ENCODE measurements around the gene ZNF407. TPM values are rescaled to one million over a fixed set of nuclear protein-coding genes. Genes with fewer than 3 reads are reported as not detected.

Gene ZNF407
- total and polyA plus RNA-seq, 4 donors = 1.3 to 21.1 (median 9.5) TPM

DNA sequence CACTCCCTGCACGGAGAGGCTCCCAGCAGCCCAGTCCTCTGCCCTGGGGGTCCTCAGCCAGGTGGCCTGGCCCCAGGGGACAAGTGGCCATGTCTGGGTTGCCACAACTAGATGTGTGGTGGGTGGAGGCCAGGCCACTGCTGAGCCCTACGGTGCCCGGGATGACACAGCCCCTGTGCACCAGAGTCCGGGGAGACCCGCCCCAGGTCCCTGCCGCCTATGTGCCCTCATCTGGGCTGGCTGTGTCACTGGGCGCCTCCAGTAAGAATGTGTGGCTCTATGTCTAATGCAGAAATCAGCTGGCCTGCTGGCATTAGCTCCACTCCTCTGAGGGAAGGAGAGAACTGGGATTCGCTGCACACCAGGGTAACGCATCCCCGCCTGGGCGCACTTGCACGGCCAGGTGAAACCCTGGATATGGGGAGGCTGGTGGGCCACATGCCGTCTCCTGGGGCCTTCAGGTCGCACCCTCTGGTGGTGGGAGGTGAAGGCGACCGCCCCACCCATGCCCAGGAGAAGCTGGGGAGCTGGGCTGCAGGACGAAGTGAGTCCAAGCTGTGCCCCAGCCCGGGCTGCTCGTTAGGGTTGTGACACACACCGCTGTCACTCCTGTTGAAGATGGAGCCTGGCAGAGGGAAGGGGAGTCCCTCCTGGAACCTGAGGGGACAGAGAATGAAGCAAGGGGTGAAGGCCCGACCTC lies 475.2 kb downstream of the ZNF407 start:
- Histone ChIP-seq H3K36me3 (ENCODE audit: control insufficient read depth in 1 of 2, insufficient read depth in 2 of 2, low read length in 1 of 2) (no peaks in the 10 kb centered on the region), H3K27ac (ENCODE audit: low read depth in 1 of 2, low read length in 2 of 2) (no peak overlapping the region), H3K4me3 (ENCODE audit: low read length in 2 of 2) (no peak overlapping the region), H3K9me3 (ENCODE audit: control insufficient read depth, low read length) (peaks cover 5% of the 10 kb centered on the region), H3K27me3 (ENCODE audit: control insufficient read depth in 1 of 2, insufficient read depth in 2 of 2, low read length in 1 of 2) (no peaks in the 10 kb centered on the region), H3K4me1 (ENCODE audit: control insufficient read depth in 1 of 2, insufficient read depth in 2 of 2, low read length in 2 of 2) (no peaks in the 10 kb centered on the region)
- no peak for DNase-seq
- ATAC-seq (ENCODE audit: low FRiP score) = no peak
- 93% methylated on average over 21 of the region's 21 CpGs for WGBS, 2 donors
- intact Hi-C loops (cut with DNase I) = no loop called here

DNA sequence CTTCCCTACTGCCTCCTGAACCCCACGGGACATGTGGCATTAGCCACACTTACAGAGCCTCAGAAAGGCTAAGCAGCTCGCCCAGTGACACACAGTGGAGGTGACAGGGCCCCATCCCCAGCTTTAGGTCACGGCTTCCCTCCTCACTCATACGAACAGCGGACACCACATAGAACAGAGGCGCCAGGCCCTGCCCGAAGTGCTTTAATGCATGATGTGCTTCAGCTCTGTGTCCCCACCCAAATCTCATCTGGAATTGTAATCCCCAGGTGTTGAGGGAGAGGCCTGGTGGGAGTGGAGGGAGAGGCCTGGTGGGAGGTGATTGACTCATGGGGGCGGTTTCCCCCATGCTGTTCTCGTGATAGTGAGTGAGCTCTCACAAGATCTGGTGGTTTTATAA lies 476.0 kb downstream of the ZNF407 start:
- Histone ChIP-seq H3K9me3 (ENCODE audit: control insufficient read depth, low read length) (peaks cover 5% of the 10 kb centered on the region), H3K27ac (ENCODE audit: low read depth in 1 of 2, low read length in 2 of 2) (no peak overlapping the region), H3K4me3 (ENCODE audit: low read length in 2 of 2) (no peak overlapping the region), H3K27me3 (ENCODE audit: control insufficient read depth in 1 of 2, insufficient read depth in 2 of 2, low read length in 1 of 2) (no peaks in the 10 kb centered on the region), H3K36me3 (ENCODE audit: control insufficient read depth in 1 of 2, insufficient read depth in 2 of 2, low read length in 1 of 2) (no peaks in the 10 kb centered on the region), H3K4me1 (ENCODE audit: control insufficient read depth in 1 of 2, insufficient read depth in 2 of 2, low read length in 2 of 2) (no peaks in the 10 kb centered on the region)
- intact Hi-C loops (cut with DNase I) = no loop called here
- ATAC-seq (ENCODE audit: low FRiP score) (no peak), DNase-seq (no peak)
- 93 to 94% methylated on average over 9 of the region's 9 CpGs for WGBS, 2 donors

- no peak overlapping the region for H3K4me3 ChIP-seq (ENCODE audit: low read length in 2 of 2)
- H3K27ac ChIP-seq (ENCODE audit: low read depth in 1 of 2, low read length in 2 of 2) = no peak overlapping the region
- 84 to 89% methylated on average over 13 of the region's 13 CpGs for WGBS, 2 donors
- H3K9me3 ChIP-seq (ENCODE audit: control insufficient read depth, low read length) = peaks cover 3% of the 10 kb centered on the region
- DNase-seq (no peak), ATAC-seq (ENCODE audit: low FRiP score) (no peak)
- intact Hi-C loops (cut with DNase I) = no loop called here
- no peaks in the 10 kb centered on the region for H3K27me3 ChIP-seq (ENCODE audit: control insufficient read depth in 1 of 2, insufficient read depth in 2 of 2, low read length in 1 of 2)
- no peaks in the 10 kb centered on the region for H3K4me1 ChIP-seq (ENCODE audit: control insufficient read depth in 1 of 2, insufficient read depth in 2 of 2, low read length in 2 of 2)
- no peaks in the 10 kb centered on the region for H3K36me3 ChIP-seq (ENCODE audit: control insufficient read depth in 1 of 2, insufficient read depth in 2 of 2, low read length in 1 of 2)
Observed at GRCh38 chr18:75074196-75075015, 476.7 kb downstream of the ZNF407 start.

DNA sequence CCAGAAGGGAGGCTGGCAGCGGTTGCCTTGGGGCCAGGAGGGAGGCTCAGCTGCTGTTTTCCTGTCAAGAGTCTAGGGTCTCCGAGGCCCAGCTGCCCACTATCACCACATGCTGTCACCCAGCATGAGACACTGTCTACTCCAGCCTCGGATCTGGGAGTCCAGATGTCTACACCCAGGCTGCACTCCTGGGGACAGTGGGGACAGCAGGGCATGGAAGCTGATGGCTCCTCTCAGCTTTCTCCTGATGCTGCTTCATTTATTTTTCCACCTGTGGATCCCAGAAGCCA lies 477.3 kb downstream of the ZNF407 start:
- no peak for ATAC-seq (ENCODE audit: low FRiP score)
- no peaks in the 10 kb centered on the region for H3K36me3 ChIP-seq (ENCODE audit: control insufficient read depth in 1 of 2, insufficient read depth in 2 of 2, low read length in 1 of 2)
- H3K9me3 ChIP-seq (ENCODE audit: control insufficient read depth, low read length) = peaks cover 3% of the 10 kb centered on the region
- no peak for DNase-seq
- H3K4me3 ChIP-seq (ENCODE audit: low read length in 2 of 2) = no peak overlapping the region
- no peak overlapping the region for H3K27ac ChIP-seq (ENCODE audit: low read depth in 1 of 2, low read length in 2 of 2)
- 74 to 90% methylated on average over 3 of the region's 3 CpGs for WGBS, 2 donors
- H3K4me1 ChIP-seq (ENCODE audit: control insufficient read depth in 1 of 2, insufficient read depth in 2 of 2, low read length in 2 of 2) = no peaks in the 10 kb centered on the region
- intact Hi-C loops (cut with DNase I) = no loop called here
- H3K27me3 ChIP-seq (ENCODE audit: control insufficient read depth in 1 of 2, insufficient read depth in 2 of 2, low read length in 1 of 2) = no peaks in the 10 kb centered on the region

- Histone ChIP-seq H3K36me3 (ENCODE audit: control insufficient read depth in 1 of 2, insufficient read depth in 2 of 2, low read length in 1 of 2) (no peaks in the 10 kb centered on the region), H3K4me1 (ENCODE audit: control insufficient read depth in 1 of 2, insufficient read depth in 2 of 2, low read length in 2 of 2) (no peaks in the 10 kb centered on the region), H3K27ac (ENCODE audit: low read depth in 1 of 2, low read length in 2 of 2) (no peak overlapping the region), H3K4me3 (ENCODE audit: low read length in 2 of 2) (no peak overlapping the region), H3K9me3 (ENCODE audit: control insufficient read depth, low read length) (peaks cover 3% of the 10 kb centered on the region), H3K27me3 (ENCODE audit: control insufficient read depth in 1 of 2, insufficient read depth in 2 of 2, low read length in 1 of 2) (no peaks in the 10 kb centered on the region)
- intact Hi-C loops (cut with DNase I) = no loop called here
- ATAC-seq (ENCODE audit: low FRiP score) (no peak), DNase-seq (no peak)
- 91 to 92% methylated on average over 12 of the region's 12 CpGs for WGBS, 2 donors
Observed at GRCh38 chr18:75075429-75075841, 477.8 kb downstream of the ZNF407 start.

- intact Hi-C loops (cut with DNase I) = no loop called here
- Histone ChIP-seq H3K9me3 (ENCODE audit: control insufficient read depth, low read length) (no peaks in the 10 kb centered on the region), H3K4me1 (ENCODE audit: control insufficient read depth in 1 of 2, insufficient read depth in 2 of 2, low read length in 2 of 2) (no peaks in the 10 kb centered on the region), H3K4me3 (ENCODE audit: low read length in 2 of 2) (no peak overlapping the region), H3K27ac (ENCODE audit: low read depth in 1 of 2, low read length in 2 of 2) (no peak overlapping the region), H3K27me3 (ENCODE audit: control insufficient read depth in 1 of 2, insufficient read depth in 2 of 2, low read length in 1 of 2) (no peaks in the 10 kb centered on the region), H3K36me3 (ENCODE audit: control insufficient read depth in 1 of 2, insufficient read depth in 2 of 2, low read length in 1 of 2) (no peaks in the 10 kb centered on the region)
- ATAC-seq (ENCODE audit: low FRiP score) = no peak
- 82 to 88% methylated on average over 5 of the region's 5 CpGs for WGBS, 2 donors
- no peak for DNase-seq
Observed at GRCh38 chr18:75076286-75076685, 478.6 kb downstream of the ZNF407 start.

GRCh38 chr18:75081486-75081885 lies 483.8 kb downstream of the ZNF407 start:
- no peak for ATAC-seq (ENCODE audit: low FRiP score)
- no peaks in the 10 kb centered on the region for H3K9me3 ChIP-seq (ENCODE audit: control insufficient read depth, low read length)
- WGBS, 2 donors = 89% methylated on average over 8 of the region's 8 CpGs
- H3K27ac ChIP-seq (ENCODE audit: low read depth in 1 of 2, low read length in 2 of 2) = no peak overlapping the region
- H3K36me3 ChIP-seq (ENCODE audit: control insufficient read depth in 1 of 2, insufficient read depth in 2 of 2, low read length in 1 of 2) = no peaks in the 10 kb centered on the region
- H3K27me3 ChIP-seq (ENCODE audit: control insufficient read depth in 1 of 2, insufficient read depth in 2 of 2, low read length in 1 of 2) = no peaks in the 10 kb centered on the region
- H3K4me3 ChIP-seq (ENCODE audit: low read length in 2 of 2) = no peak overlapping the region
- no peaks in the 10 kb centered on the region for H3K4me1 ChIP-seq (ENCODE audit: control insufficient read depth in 1 of 2, insufficient read depth in 2 of 2, low read length in 2 of 2)
- intact Hi-C loops (cut with DNase I) = no loop called here
- no peak for DNase-seq

- DNase-seq (no peak), ATAC-seq (ENCODE audit: low FRiP score) (no peak)
- Histone ChIP-seq H3K4me1 (ENCODE audit: control insufficient read depth in 1 of 2, insufficient read depth in 2 of 2, low read length in 2 of 2) (no peaks in the 10 kb centered on the region), H3K4me3 (ENCODE audit: low read length in 2 of 2) (no peak overlapping the region), H3K36me3 (ENCODE audit: control insufficient read depth in 1 of 2, insufficient read depth in 2 of 2, low read length in 1 of 2) (no peaks in the 10 kb centered on the region), H3K27ac (ENCODE audit: low read depth in 1 of 2, low read length in 2 of 2) (no peak overlapping the region), H3K9me3 (ENCODE audit: control insufficient read depth, low read length) (no peaks in the 10 kb centered on the region), H3K27me3 (ENCODE audit: control insufficient read depth in 1 of 2, insufficient read depth in 2 of 2, low read length in 1 of 2) (no peaks in the 10 kb centered on the region)
- intact Hi-C loops (cut with DNase I) = no loop called here
- 98 to 99% methylated on average over 5 of the region's 5 CpGs for WGBS, 2 donors
Observed at GRCh38 chr18:75083131-75083530, 485.5 kb downstream of the ZNF407 start.

GRCh38 chr18:75083761-75084160 lies 486.1 kb downstream of the ZNF407 start:
- no peaks in the 10 kb centered on the region for H3K4me1 ChIP-seq (ENCODE audit: control insufficient read depth in 1 of 2, insufficient read depth in 2 of 2, low read length in 2 of 2)
- ATAC-seq (ENCODE audit: low FRiP score) (no peak), DNase-seq (no peak)
- intact Hi-C loops (cut with DNase I) = no loop called here
- no peaks in the 10 kb centered on the region for H3K36me3 ChIP-seq (ENCODE audit: control insufficient read depth in 1 of 2, insufficient read depth in 2 of 2, low read length in 1 of 2)
- H3K4me3 ChIP-seq (ENCODE audit: low read length in 2 of 2) = no peak overlapping the region
- H3K27ac ChIP-seq (ENCODE audit: low read depth in 1 of 2, low read length in 2 of 2) = no peak overlapping the region
- no peaks in the 10 kb centered on the region for H3K27me3 ChIP-seq (ENCODE audit: control insufficient read depth in 1 of 2, insufficient read depth in 2 of 2, low read length in 1 of 2)
- no peaks in the 10 kb centered on the region for H3K9me3 ChIP-seq (ENCODE audit: control insufficient read depth, low read length)
- WGBS, 2 donors = 76 to 77% methylated on average over 9 of the region's 9 CpGs

All from aorta (tissue), 5 donors.